GM23338 (cell line): ENCODE measurements around the gene SIRT2. TPM values are rescaled to one million over a fixed set of nuclear protein-coding genes. Genes with fewer than 3 reads are reported as not detected.
"Not testable (repeated sequence)": the region's sequence is repeated elsewhere in the genome, so short reads cannot be mapped to it uniquely, and the experiment has no call there.

Experiments used
- ATAC-seq: fragments of 200-7000 bp; cut with Tn5 transposase; 3 replicates; pipeline ENCODE4 v1.9.1; 2020
- DNase-seq: peaks from one replicate; pipeline ENCODE4 v3.0.0-alpha.2; 2015; ENCODE audit warnings: low spot score
- H2AFZ ChIP-seq: fragments of 200-600 bp; sonication (generic); 2 replicates; pipeline ENCODE4 v1.8.0; 2016; ENCODE audit warnings: antibody characterized with exemption, mild to moderate bottlenecking, moderate library complexity
- H3F3A ChIP-seq: fragments of 200-600 bp; sonication (generic); replicated peaks from 2 replicates; pipeline ENCODE4 v1.8.0; 2017; ENCODE audit warnings: antibody characterized with exemption, mixed run types, low read depth
- H3K27ac ChIP-seq: fragments of 200-600 bp; sonication (generic); 2 replicates; pipeline ENCODE4 v1.6.1; 2016; ENCODE audit warnings: low read depth
- H3K27me3 ChIP-seq: fragments of 200-600 bp; sonication (generic); 2 replicates; pipeline ENCODE4 v1.8.0; 2016; ENCODE audit warnings: mild to moderate bottlenecking, mixed run types, moderate library complexity; ENCODE audit not compliant: insufficient read depth
- H3K36me3 ChIP-seq: fragments of 200-600 bp; sonication (generic); 2 replicates; pipeline ENCODE4 v1.8.0; 2016; ENCODE audit warnings: mild to moderate bottlenecking; ENCODE audit not compliant: insufficient read depth
- H3K4me1 ChIP-seq: fragments of 200-600 bp; sonication (generic); 2 replicates; pipeline ENCODE4 v1.8.0; 2016; ENCODE audit warnings: mild to moderate bottlenecking, moderate library complexity; ENCODE audit not compliant: insufficient read depth
- H3K4me2 ChIP-seq: fragments of 200-600 bp; sonication (generic); 2 replicates; pipeline ENCODE4 v1.7.1; 2017; ENCODE audit warnings: mixed run types
- H3K4me3 ChIP-seq: fragments of 200-600 bp; sonication (generic); 2 replicates; pipeline ENCODE4 v1.6.1; 2016; ENCODE audit warnings: mixed run types
- H3K79me2 ChIP-seq: fragments of 200-600 bp; sonication (generic); replicated peaks from 2 replicates; pipeline ENCODE4 v1.8.0; 2017; ENCODE audit warnings: mild to moderate bottlenecking; ENCODE audit not compliant: insufficient read depth
- H3K9me2 ChIP-seq: fragments of 200-600 bp; sonication (generic); 2 replicates; pipeline ENCODE4 v1.8.0; 2017; ENCODE audit not compliant: insufficient read depth
- H4K20me1 ChIP-seq: fragments of 200-600 bp; sonication (generic); replicated peaks from 2 replicates; pipeline ENCODE4 v1.8.0; 2017; ENCODE audit warnings: mild to moderate bottlenecking; ENCODE audit not compliant: insufficient read depth
- H3K27ac Mint-ChIP-seq: 2 replicates; pipeline ENCODE4 v1.8.0; 2020; ENCODE audit warnings: inconsistent platforms, mild to moderate bottlenecking, moderate library complexity, mixed read lengths
- H3K27me3 Mint-ChIP-seq: 3 replicates; pipeline ENCODE4 v1.8.0; 2022; ENCODE audit warnings: low read depth, mild to moderate bottlenecking, moderate library complexity, mixed read lengths, inconsistent platforms; ENCODE audit not compliant: insufficient read depth, poor library complexity
- H3K36me3 Mint-ChIP-seq: 3 replicates; pipeline ENCODE4 v1.8.0; 2021; ENCODE audit warnings: low read depth, mild to moderate bottlenecking, inconsistent platforms, moderate library complexity, mixed read lengths
- H3K4me1 Mint-ChIP-seq: 3 replicates; pipeline ENCODE4 v1.8.0; 2020; ENCODE audit warnings: mild to moderate bottlenecking, inconsistent platforms, mixed read lengths
- H3K4me3 Mint-ChIP-seq: 3 replicates; pipeline ENCODE4 v1.8.0; 2021; ENCODE audit warnings: moderate library complexity, mild to moderate bottlenecking, inconsistent platforms, mixed read lengths
- H3K9me3 Mint-ChIP-seq: 3 replicates; pipeline ENCODE4 v1.8.0; 2020; ENCODE audit warnings: moderate library complexity, mild to moderate bottlenecking, inconsistent platforms, mixed read lengths
- CREB1 ChIP-seq: fragments of 250-450 bp; sonication (Bioruptor Pico); IDR thresholded peaks from 2 replicates; pipeline ENCODE4 v1.5.0; 2020; ENCODE audit warnings: low read depth, mild to moderate bottlenecking, moderate library complexity
- polyA plus RNA-seq: library from polyadenylated mRNA; unstranded; fragments of >200 nt; fragmentation: Nextera tagmentation; extraction: Ambion mirVana; gene quantifications from 2 replicates; pipeline ENCODE4 v1.2.1, GENCODE V29; 2016
- total RNA-seq: library from RNA; depleted of rRNA; stranded (reverse); fragments of >200 nt; shearing (Covaris generic); gene quantifications from 2 replicates; pipeline ENCODE4 v1.2.3, GENCODE V29; 2014; rRNA removed

The SIRT2 gene
- total and polyA plus RNA-seq, 2 experiments from 2014 or later, result 2.7 to 8.4 TPM

GRCh38 chr19:38830039-38830733 lies 69.2 kb downstream of the SIRT2 start:
- Histone ChIP-seq H3K27me3 (no peaks in the 10 kb centered on the region), H3K4me3 (peak overlapping the region; percentile 80; the same call in 1 of the 2 replicates), H3K36me3 (peaks cover 5% of the 10 kb centered on the region), H2AFZ (no peak overlapping the region), H3F3A (peaks cover 29% of the 10 kb centered on the region), H3K4me1 (peaks cover 23% of the 10 kb centered on the region), H3K9me2 (no peaks in the 10 kb centered on the region), H3K79me2 (peaks cover 9% of the 10 kb centered on the region; the same call in 1 of the 2 replicates), H4K20me1 (peaks cover 10% of the 10 kb centered on the region; the same call in 1 of the 2 replicates), H3K4me2 (no peak overlapping the region), H3K27ac (no peak overlapping the region)
- no peak overlapping the region for H3K27ac Mint-ChIP-seq
- H3K27me3 Mint-ChIP-seq, result peaks cover 11% of the 10 kb centered on the region
- H3K9me3 Mint-ChIP-seq, result no peaks in the 10 kb centered on the region
- DNase-seq, result no peak
- TF ChIP-seq CREB1 (CRISPR knock-in tag), result no peak
- peaks cover 25% of the 10 kb centered on the region for H3K4me1 Mint-ChIP-seq
- peaks cover 38% of the 10 kb centered on the region for H3K36me3 Mint-ChIP-seq
- H3K4me3 Mint-ChIP-seq, result peak overlapping the region; percentile 78
- ATAC-seq, result no peak

- H3K36me3 ChIP-seq, H3K79me2 ChIP-seq, H3K4me3 ChIP-seq, H3K9me3 Mint-ChIP-seq, H2AFZ ChIP-seq, H3K27me3 Mint-ChIP-seq, H3K27me3 ChIP-seq, H3K4me3 Mint-ChIP-seq, H3K27ac Mint-ChIP-seq, ATAC-seq, DNase-seq, H3K27ac ChIP-seq, H3K4me2 ChIP-seq, H3K9me2 ChIP-seq: not testable (repeated sequence)
- H3K4me1 ChIP-seq, result peaks cover 32% of the 10 kb centered on the region
- peaks cover 21% of the 10 kb centered on the region for H3F3A ChIP-seq
- peaks cover 34% of the 10 kb centered on the region for H3K4me1 Mint-ChIP-seq
- peaks cover 34% of the 10 kb centered on the region for H3K36me3 Mint-ChIP-seq
- H4K20me1 ChIP-seq, result peaks cover 14% of the 10 kb centered on the region
These were observed 70.2 kb downstream of the SIRT2 start for GRCh38 chr19:38829203-38829602.

Other genes starting within 250 kb of the SIRT2 start
- 8.0 and 20.5 TPM in 2 replicates for gene CAPN12, start 155.1 kb downstream of the SIRT2 start, total RNA-seq
- 19.1 and 21.8 TPM in 2 replicates for gene CAPN12, start 155.1 kb downstream of the SIRT2 start, polyA plus RNA-seq
- not detected in 2 replicates for gene LGALS7, start 126.1 kb downstream of the SIRT2 start, total RNA-seq
- 1.6 and 4.8 TPM in 2 replicates for gene LGALS7, start 126.1 kb downstream of the SIRT2 start, polyA plus RNA-seq
- gene LGALS7B, start 110.4 kb downstream of the SIRT2 start, total RNA-seq, result 2.4 TPM in 1 of 2 replicates, not detected in the other
- 6.6 and 8.6 TPM in 2 replicates for gene LGALS7B, start 110.4 kb downstream of the SIRT2 start, polyA plus RNA-seq
- gene LGALS4, start 86.7 kb downstream of the SIRT2 start, total RNA-seq, result 0.87 TPM in 1 of 2 replicates, not detected in the other
- not detected in 2 replicates for gene LGALS4, start 86.7 kb downstream of the SIRT2 start, polyA plus RNA-seq
- gene ECH1, start 67.8 kb downstream of the SIRT2 start, total RNA-seq, result 66.2 and 79.9 TPM in 2 replicates
- gene ECH1, start 67.8 kb downstream of the SIRT2 start, polyA plus RNA-seq, result 186 and 193 TPM in 2 replicates
- gene HNRNPL, start 49.6 kb downstream of the SIRT2 start, total RNA-seq, result 491 and 580 TPM in 2 replicates
- gene HNRNPL, start 49.6 kb downstream of the SIRT2 start, polyA plus RNA-seq, result 664 and 836 TPM in 2 replicates
- gene RINL, start 21.3 kb downstream of the SIRT2 start, total RNA-seq, result 11.2 and 22.4 TPM in 2 replicates
- gene RINL, start 21.3 kb downstream of the SIRT2 start, polyA plus RNA-seq, result 19.4 and 21.4 TPM in 2 replicates
- gene NFKBIB, start 351 bp upstream of the SIRT2 start, total RNA-seq, result 37.0 and 39.6 TPM in 2 replicates
- gene NFKBIB, start 351 bp upstream of the SIRT2 start, polyA plus RNA-seq, result 37.7 and 39.5 TPM in 2 replicates
- gene CCER2, start 12.6 kb upstream of the SIRT2 start, total RNA-seq, result not detected in 2 replicates
- gene CCER2, start 12.6 kb upstream of the SIRT2 start, polyA plus RNA-seq, result 0.49 and 0.58 TPM in 2 replicates
- gene SARS2, start 31.1 kb upstream of the SIRT2 start, total RNA-seq, result 67.0 and 75.7 TPM in 2 replicates
- gene SARS2, start 31.1 kb upstream of the SIRT2 start, polyA plus RNA-seq, result 70.6 and 73.2 TPM in 2 replicates
- gene MRPS12, start 31.3 kb upstream of the SIRT2 start, total RNA-seq, result 65.3 and 86.3 TPM in 2 replicates
- 69.0 and 74.1 TPM in 2 replicates for gene MRPS12, start 31.3 kb upstream of the SIRT2 start, polyA plus RNA-seq
- 27.2 and 29.0 TPM in 2 replicates for gene FBXO17, start 76.1 kb upstream of the SIRT2 start, total RNA-seq
- gene FBXO17, start 76.1 kb upstream of the SIRT2 start, polyA plus RNA-seq, result 17.2 and 18.6 TPM in 2 replicates
- 3.8 and 6.2 TPM in 2 replicates for gene FBXO27, start 132.9 kb upstream of the SIRT2 start, total RNA-seq
- gene FBXO27, start 132.9 kb upstream of the SIRT2 start, polyA plus RNA-seq, result 13.7 and 15.4 TPM in 2 replicates
- 0.45 and 0.97 TPM in 2 replicates for gene ACP7, start 184.8 kb upstream of the SIRT2 start, total RNA-seq
- 0.26 and 0.27 TPM in 2 replicates for gene ACP7, start 184.8 kb upstream of the SIRT2 start, polyA plus RNA-seq
- 31.7 and 35.4 TPM in 2 replicates for gene PAK4, start 226.2 kb upstream of the SIRT2 start, total RNA-seq
- 28.3 and 28.7 TPM in 2 replicates for gene PAK4, start 226.2 kb upstream of the SIRT2 start, polyA plus RNA-seq